Measurements from ENCODE around the gene CSNK2A3. TPM values are rescaled to one million over a fixed set of nuclear protein-coding genes. Genes with fewer than 3 reads are reported as not detected.
"Not testable (repeated sequence)": the region's sequence is repeated elsewhere in the genome, so short reads cannot be mapped to it uniquely, and the experiment has no call there.

CSNK2A3 gene
- total RNA-seq, 2 experiments from 2014 or later, result 0.53 to 0.84 TPM

GRCh38 chr11:11370962-11371303 is 17.9 kb upstream of the CSNK2A3 start:
- no peaks in the 10 kb centered on the region for H3K9me3 Mint-ChIP-seq (ENCODE audit: low read depth)
- no peak overlapping the region for H3K4me3 Mint-ChIP-seq
- DNase-seq (no peak), ATAC-seq (no peak)
- CTCF ChIA-PET, result no interaction called here
- H3K27ac Mint-ChIP-seq, result no peak overlapping the region
- no peaks in the 10 kb centered on the region for H3K36me3 Mint-ChIP-seq
- no peaks in the 10 kb centered on the region for H3K4me1 Mint-ChIP-seq
- H3K27me3 Mint-ChIP-seq, result no peaks in the 10 kb centered on the region

- Mint-ChIP-seq H3K27me3 (no peaks in the 10 kb centered on the region), H3K4me3 (no peak overlapping the region), H3K9me3 (ENCODE audit: low read depth) (no peaks in the 10 kb centered on the region), H3K4me1 (no peaks in the 10 kb centered on the region), H3K36me3 (no peaks in the 10 kb centered on the region), H3K27ac (no peak overlapping the region)
- ATAC-seq, result no peak
- DNase-seq, result no peak
- CTCF ChIA-PET, result no interaction called here
Observed at GRCh38 chr11:11370255-11370961, 17.4 kb upstream of the CSNK2A3 start.

GRCh38 chr11:11366793-11367192 is 13.7 kb upstream of the CSNK2A3 start:
- no peaks in the 10 kb centered on the region for H3K36me3 Mint-ChIP-seq
- peaks cover 11% of the 10 kb centered on the region for H3K27me3 Mint-ChIP-seq
- DNase-seq, result no peak
- ATAC-seq, result no peak
- H3K4me1 Mint-ChIP-seq, result no peaks in the 10 kb centered on the region
- CTCF ChIA-PET, result no interaction called here
- no peak overlapping the region for H3K4me3 Mint-ChIP-seq
- H3K9me3 Mint-ChIP-seq (ENCODE audit: low read depth), result no peaks in the 10 kb centered on the region
- H3K27ac Mint-ChIP-seq, result no peak overlapping the region

- Mint-ChIP-seq H3K4me1 (no peaks in the 10 kb centered on the region), H3K9me3 (ENCODE audit: low read depth) (no peaks in the 10 kb centered on the region), H3K4me3 (no peak overlapping the region), H3K27me3 (peaks cover 18% of the 10 kb centered on the region), H3K36me3 (no peaks in the 10 kb centered on the region), H3K27ac (no peak overlapping the region)
- DNase-seq (no peak), ATAC-seq (no peak)
- CTCF ChIA-PET, result no interaction called here
Observed at GRCh38 chr11:11363674-11364073, 10.6 kb upstream of the CSNK2A3 start.

- H3K36me3 Mint-ChIP-seq, result no peaks in the 10 kb centered on the region
- CTCF ChIA-PET, result no interaction called here
- H3K4me1 Mint-ChIP-seq, result no peaks in the 10 kb centered on the region
- no peaks in the 10 kb centered on the region for H3K9me3 Mint-ChIP-seq (ENCODE audit: low read depth)
- ATAC-seq, result no peak
- H3K27ac Mint-ChIP-seq, result no peak overlapping the region
- H3K27me3 Mint-ChIP-seq, result peaks cover 36% of the 10 kb centered on the region
- no peak overlapping the region for H3K4me3 Mint-ChIP-seq
- DNase-seq, result no peak
Observed at GRCh38 chr11:11359611-11360010, 6.6 kb upstream of the CSNK2A3 start.

- CTCF ChIA-PET, result no interaction called here
- ATAC-seq, result no peak
- peaks cover 27% of the 10 kb centered on the region for H3K27me3 Mint-ChIP-seq
- no peak for DNase-seq
- no peaks in the 10 kb centered on the region for H3K9me3 Mint-ChIP-seq (ENCODE audit: low read depth)
- H3K4me1 Mint-ChIP-seq, result no peaks in the 10 kb centered on the region
- no peak overlapping the region for H3K27ac Mint-ChIP-seq
- no peaks in the 10 kb centered on the region for H3K36me3 Mint-ChIP-seq
- no peak overlapping the region for H3K4me3 Mint-ChIP-seq
Observed at GRCh38 chr11:11356842-11357241, 3.8 kb upstream of the CSNK2A3 start.

- H3K9me3 Mint-ChIP-seq (ENCODE audit: low read depth); H3K27ac Mint-ChIP-seq; CTCF ChIA-PET; H3K4me1 Mint-ChIP-seq; H3K4me3 Mint-ChIP-seq; ATAC-seq; H3K36me3 Mint-ChIP-seq; DNase-seq: not testable (repeated sequence)
- H3K27me3 Mint-ChIP-seq, result peaks cover 13% of the 10 kb centered on the region
Observed at GRCh38 chr11:11351851-11352250, 1.2 kb downstream of the CSNK2A3 start.

GRCh38 chr11:11351042-11351586 is 1.9 kb downstream of the CSNK2A3 start:
- Mint-ChIP-seq H3K4me1 (no peaks in the 10 kb centered on the region), H3K27me3 (peaks cover 5% of the 10 kb centered on the region), H3K9me3 (ENCODE audit: low read depth) (no peaks in the 10 kb centered on the region), H3K4me3 (no peak overlapping the region), H3K36me3 (no peaks in the 10 kb centered on the region), H3K27ac (no peak overlapping the region)
- DNase-seq, result no peak
- ATAC-seq, result no peak
- CTCF ChIA-PET, result no interaction called here

- Mint-ChIP-seq H3K27me3 (peaks cover 3% of the 10 kb centered on the region), H3K4me1 (no peaks in the 10 kb centered on the region), H3K27ac (no peak overlapping the region), H3K9me3 (ENCODE audit: low read depth) (no peaks in the 10 kb centered on the region), H3K36me3 (no peaks in the 10 kb centered on the region), H3K4me3 (no peak overlapping the region)
- DNase-seq (no peak), ATAC-seq (no peak)
- CTCF ChIA-PET, result no interaction called here
Observed at GRCh38 chr11:11349870-11350337, 3.1 kb downstream of the CSNK2A3 start.

- Mint-ChIP-seq H3K36me3 (no peaks in the 10 kb centered on the region), H3K27me3 (no peaks in the 10 kb centered on the region), H3K4me3 (no peak overlapping the region), H3K27ac (no peak overlapping the region), H3K4me1 (peaks cover under 1% of the 10 kb centered on the region), H3K9me3 (ENCODE audit: low read depth) (no peaks in the 10 kb centered on the region)
- no peak for DNase-seq
- no peak for ATAC-seq
- CTCF ChIA-PET, result no interaction called here
Observed at GRCh38 chr11:11349106-11349825, 3.8 kb downstream of the CSNK2A3 start.

- Mint-ChIP-seq H3K4me3 (no peak overlapping the region), H3K27ac (no peak overlapping the region), H3K36me3 (no peaks in the 10 kb centered on the region), H3K9me3 (ENCODE audit: low read depth) (no peaks in the 10 kb centered on the region), H3K4me1 (peaks cover 2% of the 10 kb centered on the region), H3K27me3 (no peaks in the 10 kb centered on the region)
- ATAC-seq (no peak), DNase-seq (no peak)
- CTCF ChIA-PET, result no interaction called here
Observed at GRCh38 chr11:11348303-11348702, 4.7 kb downstream of the CSNK2A3 start.

GRCh38 chr11:11347592-11347991 is 5.5 kb downstream of the CSNK2A3 start:
- ATAC-seq (no peak), DNase-seq (no peak)
- H3K4me3 Mint-ChIP-seq, result no peak overlapping the region
- H3K36me3 Mint-ChIP-seq, result no peaks in the 10 kb centered on the region
- no peaks in the 10 kb centered on the region for H3K9me3 Mint-ChIP-seq (ENCODE audit: low read depth)
- H3K4me1 Mint-ChIP-seq, result peaks cover 2% of the 10 kb centered on the region
- H3K27ac Mint-ChIP-seq, result no peak overlapping the region
- CTCF ChIA-PET, result no interaction called here
- H3K27me3 Mint-ChIP-seq, result no peaks in the 10 kb centered on the region

- Mint-ChIP-seq H3K9me3 (ENCODE audit: low read depth) (no peaks in the 10 kb centered on the region), H3K4me1 (peaks cover 2% of the 10 kb centered on the region), H3K4me3 (no peak overlapping the region), H3K27ac (no peak overlapping the region), H3K36me3 (no peaks in the 10 kb centered on the region), H3K27me3 (no peaks in the 10 kb centered on the region)
- ATAC-seq (no peak), DNase-seq (no peak)
- CTCF ChIA-PET, result no interaction called here
Observed at GRCh38 chr11:11346303-11346702, 6.7 kb downstream of the CSNK2A3 start.

GRCh38 chr11:11345099-11345498 is 8.0 kb downstream of the CSNK2A3 start:
- no peak for DNase-seq
- no peak overlapping the region for H3K27ac Mint-ChIP-seq
- no peaks in the 10 kb centered on the region for H3K27me3 Mint-ChIP-seq
- peaks cover 2% of the 10 kb centered on the region for H3K4me1 Mint-ChIP-seq
- ATAC-seq, result no peak
- no peaks in the 10 kb centered on the region for H3K9me3 Mint-ChIP-seq (ENCODE audit: low read depth)
- CTCF ChIA-PET, result no interaction called here
- H3K36me3 Mint-ChIP-seq, result no peaks in the 10 kb centered on the region
- no peak overlapping the region for H3K4me3 Mint-ChIP-seq

All from activated CD8-positive, alpha-beta memory T cell treated with anti-CD3 and anti-CD28 coated beads, Interleukin-2, amount 10 ng/mL, durations not matched to agents 7 days and 5 days (primary cell).